Osteocyte (in vitro differentiated cells): ENCODE results near the gene SRGAP3. TPM values are rescaled to one million over a fixed set of nuclear protein-coding genes. Genes with fewer than 3 reads are reported as not detected.

Experiments used
- DNase-seq: peaks from one replicate; pipeline ENCODE4 v3.0.0; 2021; ENCODE audit warnings: mixed read lengths; ENCODE audit not compliant: unreplicated experiment; ENCODE audit errors: extremely low spot score
- H3K27ac Mint-ChIP-seq: one replicate; pipeline ENCODE4 v1.8.0; 2021; ENCODE audit warnings: mild to moderate bottlenecking, mixed read lengths; ENCODE audit not compliant: unreplicated experiment
- H3K27me3 Mint-ChIP-seq: one replicate; pipeline ENCODE4 v1.8.0; 2021; ENCODE audit warnings: mixed read lengths; ENCODE audit not compliant: unreplicated experiment
- H3K36me3 Mint-ChIP-seq: one replicate; pipeline ENCODE4 v1.8.0; 2021; ENCODE audit warnings: mixed read lengths; ENCODE audit not compliant: unreplicated experiment
- H3K4me1 Mint-ChIP-seq: one replicate; pipeline ENCODE4 v1.8.0; 2021; ENCODE audit warnings: mixed read lengths; ENCODE audit not compliant: unreplicated experiment
- H3K4me3 Mint-ChIP-seq: one replicate; pipeline ENCODE4 v1.8.0; 2021; ENCODE audit warnings: mild to moderate bottlenecking, moderate library complexity, mixed read lengths; ENCODE audit not compliant: unreplicated experiment
- H3K9me3 Mint-ChIP-seq: one replicate; pipeline ENCODE4 v1.8.0; 2021; ENCODE audit warnings: mixed read lengths; ENCODE audit not compliant: unreplicated experiment
- total RNA-seq: library from RNA; stranded (reverse); gene quantifications from 2 replicates; pipeline ENCODE4 v1.2.1, GENCODE V29; 2021
- TF ChIP-seq, protein P1 (sequence below): fragments of 200-600 bp; sonication (generic); IDR thresholded peaks from 2 replicates; pipeline ENCODE4 v1.5.0; 2021; ENCODE audit warnings: antibody characterized with exemption, mild to moderate bottlenecking, moderate library complexity

SRGAP3 gene
- total RNA-seq, 1 donor from 2014 or later: 2.6 TPM

DNA sequence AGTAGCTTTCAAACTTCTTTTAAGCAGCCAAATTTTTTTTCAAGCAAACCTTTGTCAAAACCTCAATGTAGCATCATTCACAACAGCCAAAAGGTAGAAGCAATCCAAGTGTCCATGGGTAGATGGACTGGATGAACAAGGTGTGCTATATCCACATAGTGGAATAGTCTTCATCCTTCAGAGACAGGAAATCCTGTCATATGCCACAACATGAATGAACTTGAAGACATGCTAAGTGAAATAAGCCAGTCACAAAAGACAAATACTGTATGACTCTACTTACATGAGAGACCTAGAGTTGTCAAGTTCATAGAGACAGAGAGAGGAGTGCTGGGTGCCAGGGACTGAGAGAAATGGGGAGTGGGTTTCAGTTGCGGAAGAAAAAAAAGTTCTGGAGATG lies 87.6 kb downstream of the SRGAP3 start:
- no peaks in the 10 kb centered on the region for H3K4me1 Mint-ChIP-seq
- H3K27me3 Mint-ChIP-seq: peaks cover 8% of the 10 kb centered on the region
- DNase-seq: no peak
- no peaks in the 10 kb centered on the region for H3K9me3 Mint-ChIP-seq
- no peaks in the 10 kb centered on the region for H3K36me3 Mint-ChIP-seq
- TF ChIP-seq, protein P1, sequence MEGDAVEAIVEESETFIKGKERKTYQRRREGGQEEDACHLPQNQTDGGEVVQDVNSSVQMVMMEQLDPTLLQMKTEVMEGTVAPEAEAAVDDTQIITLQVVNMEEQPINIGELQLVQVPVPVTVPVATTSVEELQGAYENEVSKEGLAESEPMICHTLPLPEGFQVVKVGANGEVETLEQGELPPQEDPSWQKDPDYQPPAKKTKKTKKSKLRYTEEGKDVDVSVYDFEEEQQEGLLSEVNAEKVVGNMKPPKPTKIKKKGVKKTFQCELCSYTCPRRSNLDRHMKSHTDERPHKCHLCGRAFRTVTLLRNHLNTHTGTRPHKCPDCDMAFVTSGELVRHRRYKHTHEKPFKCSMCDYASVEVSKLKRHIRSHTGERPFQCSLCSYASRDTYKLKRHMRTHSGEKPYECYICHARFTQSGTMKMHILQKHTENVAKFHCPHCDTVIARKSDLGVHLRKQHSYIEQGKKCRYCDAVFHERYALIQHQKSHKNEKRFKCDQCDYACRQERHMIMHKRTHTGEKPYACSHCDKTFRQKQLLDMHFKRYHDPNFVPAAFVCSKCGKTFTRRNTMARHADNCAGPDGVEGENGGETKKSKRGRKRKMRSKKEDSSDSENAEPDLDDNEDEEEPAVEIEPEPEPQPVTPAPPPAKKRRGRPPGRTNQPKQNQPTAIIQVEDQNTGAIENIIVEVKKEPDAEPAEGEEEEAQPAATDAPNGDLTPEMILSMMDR: no peak
- no peak overlapping the region for H3K4me3 Mint-ChIP-seq
- no peak overlapping the region for H3K27ac Mint-ChIP-seq

- TF ChIP-seq, protein P1: no peak
- no peak for DNase-seq
- no peaks in the 10 kb centered on the region for H3K9me3 Mint-ChIP-seq
- H3K36me3 Mint-ChIP-seq: no peaks in the 10 kb centered on the region
- no peak overlapping the region for H3K4me3 Mint-ChIP-seq
- no peaks in the 10 kb centered on the region for H3K4me1 Mint-ChIP-seq
- H3K27me3 Mint-ChIP-seq: peaks cover 8% of the 10 kb centered on the region
- H3K27ac Mint-ChIP-seq: no peak overlapping the region
These were observed 88.1 kb downstream of the SRGAP3 start for GRCh38 chr3:9161298-9161697.

- H3K27ac Mint-ChIP-seq: no peak overlapping the region
- TF ChIP-seq, protein P1: no peak
- DNase-seq: no peak
- peaks cover 12% of the 10 kb centered on the region for H3K27me3 Mint-ChIP-seq
- H3K9me3 Mint-ChIP-seq: no peaks in the 10 kb centered on the region
- H3K4me3 Mint-ChIP-seq: no peak overlapping the region
- no peaks in the 10 kb centered on the region for H3K36me3 Mint-ChIP-seq
- no peaks in the 10 kb centered on the region for H3K4me1 Mint-ChIP-seq
These were observed 90.4 kb downstream of the SRGAP3 start for GRCh38 chr3:9158865-9159630.

DNA sequence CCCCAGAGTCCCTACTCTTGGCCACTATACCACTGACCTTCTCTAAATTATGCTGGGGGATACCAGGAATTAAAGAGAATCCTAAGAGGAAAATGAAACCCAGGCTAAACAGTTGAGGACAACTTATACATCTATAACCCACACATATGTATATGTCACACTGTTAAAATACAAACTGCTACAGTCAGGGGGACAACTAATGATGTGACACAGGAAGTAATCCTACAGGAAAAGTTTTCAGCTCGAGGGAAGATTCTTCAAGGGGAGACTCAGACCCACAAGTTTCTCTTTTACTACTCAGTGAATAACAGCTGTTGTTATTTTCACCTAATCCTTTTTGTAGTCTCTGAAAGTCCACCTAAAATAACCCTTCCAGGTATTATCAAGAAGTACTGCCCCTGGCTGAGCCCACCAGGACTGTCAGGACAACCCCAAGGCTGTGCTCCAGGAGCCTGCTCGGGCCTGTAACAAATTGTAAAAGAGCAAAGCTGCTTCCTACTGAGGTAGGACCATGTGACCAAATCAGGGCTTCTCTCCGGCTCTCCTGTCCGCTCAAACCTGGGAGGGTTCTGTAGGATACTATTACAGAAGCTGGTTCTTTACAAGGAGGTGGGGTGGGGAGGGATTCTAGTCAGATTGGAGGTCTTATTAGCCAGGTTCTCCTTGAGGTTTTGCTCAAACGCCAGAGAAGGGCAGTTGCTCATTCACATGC lies 91.6 kb downstream of the SRGAP3 start:
- Mint-ChIP-seq H3K27me3 (peaks cover 12% of the 10 kb centered on the region), H3K4me1 (no peaks in the 10 kb centered on the region), H3K27ac (no peak overlapping the region), H3K9me3 (no peaks in the 10 kb centered on the region), H3K4me3 (no peak overlapping the region), H3K36me3 (no peaks in the 10 kb centered on the region)
- no peak for DNase-seq
- TF ChIP-seq, protein P1: no peak

DNA sequence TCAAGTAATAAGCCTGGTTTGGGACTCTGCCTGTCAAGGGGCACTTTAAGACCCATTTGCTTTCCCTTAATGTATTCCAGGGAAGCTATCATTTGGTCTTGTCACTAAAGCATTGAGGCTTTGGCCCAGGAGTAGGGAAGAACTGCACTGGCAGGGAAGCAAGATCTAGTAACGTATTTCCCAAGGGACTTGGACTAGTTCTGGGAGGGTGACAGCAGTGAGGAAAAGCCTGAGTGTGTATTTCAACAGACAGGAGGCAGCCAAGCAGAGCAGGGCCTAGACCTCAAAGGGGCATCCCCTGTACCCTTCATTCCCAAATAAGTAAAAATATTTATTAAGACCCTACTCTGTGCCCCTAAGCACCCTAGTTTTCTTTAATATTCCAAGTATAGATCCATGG lies 92.8 kb downstream of the SRGAP3 start:
- TF ChIP-seq, protein P1: no peak
- H3K4me3 Mint-ChIP-seq: no peak overlapping the region
- DNase-seq: no peak
- no peaks in the 10 kb centered on the region for H3K9me3 Mint-ChIP-seq
- no peaks in the 10 kb centered on the region for H3K36me3 Mint-ChIP-seq
- no peaks in the 10 kb centered on the region for H3K4me1 Mint-ChIP-seq
- H3K27ac Mint-ChIP-seq: no peak overlapping the region
- H3K27me3 Mint-ChIP-seq: peaks cover 10% of the 10 kb centered on the region
